ENCODE measurements around the gene SNX3.

SNX3 gene

DNA sequence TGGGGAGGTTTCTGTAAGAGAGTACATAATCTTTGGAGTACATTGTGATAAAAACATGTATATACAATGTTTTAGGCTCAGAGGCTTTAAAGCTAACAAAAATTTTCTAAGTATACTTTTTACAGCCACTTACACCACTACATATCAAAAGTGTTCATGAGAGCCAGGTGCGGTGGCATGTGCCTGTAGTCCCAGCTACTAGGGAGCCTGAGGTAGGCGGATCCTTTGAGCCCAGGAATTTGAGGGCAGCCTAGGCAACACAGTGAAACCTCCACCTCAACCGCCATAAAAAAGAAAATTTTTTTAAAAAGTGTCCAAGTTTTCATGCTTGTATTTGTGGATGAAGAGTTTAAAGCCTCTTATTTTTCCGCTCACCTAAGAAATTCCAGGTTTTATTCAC is 22.5 kb downstream of the SNX3 start:
- TF ChIP-seq, protein P1, sequence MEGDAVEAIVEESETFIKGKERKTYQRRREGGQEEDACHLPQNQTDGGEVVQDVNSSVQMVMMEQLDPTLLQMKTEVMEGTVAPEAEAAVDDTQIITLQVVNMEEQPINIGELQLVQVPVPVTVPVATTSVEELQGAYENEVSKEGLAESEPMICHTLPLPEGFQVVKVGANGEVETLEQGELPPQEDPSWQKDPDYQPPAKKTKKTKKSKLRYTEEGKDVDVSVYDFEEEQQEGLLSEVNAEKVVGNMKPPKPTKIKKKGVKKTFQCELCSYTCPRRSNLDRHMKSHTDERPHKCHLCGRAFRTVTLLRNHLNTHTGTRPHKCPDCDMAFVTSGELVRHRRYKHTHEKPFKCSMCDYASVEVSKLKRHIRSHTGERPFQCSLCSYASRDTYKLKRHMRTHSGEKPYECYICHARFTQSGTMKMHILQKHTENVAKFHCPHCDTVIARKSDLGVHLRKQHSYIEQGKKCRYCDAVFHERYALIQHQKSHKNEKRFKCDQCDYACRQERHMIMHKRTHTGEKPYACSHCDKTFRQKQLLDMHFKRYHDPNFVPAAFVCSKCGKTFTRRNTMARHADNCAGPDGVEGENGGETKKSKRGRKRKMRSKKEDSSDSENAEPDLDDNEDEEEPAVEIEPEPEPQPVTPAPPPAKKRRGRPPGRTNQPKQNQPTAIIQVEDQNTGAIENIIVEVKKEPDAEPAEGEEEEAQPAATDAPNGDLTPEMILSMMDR (IDR thresholded peaks at IDR 0.05): no peak

DNA sequence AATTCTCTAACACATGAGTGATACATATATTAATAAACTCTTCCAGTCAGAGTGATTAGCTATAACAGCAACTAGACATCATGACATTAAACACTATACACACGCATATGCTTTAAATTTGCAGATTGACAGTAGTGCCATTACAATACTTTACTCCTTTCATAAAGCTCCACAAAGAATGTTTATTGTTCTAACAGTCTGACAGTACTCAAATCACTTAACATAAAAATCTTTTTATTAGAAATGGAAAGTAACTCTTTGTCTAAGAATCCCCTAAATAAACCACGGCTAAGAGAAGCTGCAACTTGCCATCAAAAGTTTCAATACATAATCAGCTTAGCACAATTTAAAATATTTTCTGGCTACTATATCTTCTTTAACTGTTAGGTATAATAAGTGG is 24.0 kb downstream of the SNX3 start:
- TF ChIP-seq, protein P1 (IDR thresholded peaks at IDR 0.05): no peak

DNA sequence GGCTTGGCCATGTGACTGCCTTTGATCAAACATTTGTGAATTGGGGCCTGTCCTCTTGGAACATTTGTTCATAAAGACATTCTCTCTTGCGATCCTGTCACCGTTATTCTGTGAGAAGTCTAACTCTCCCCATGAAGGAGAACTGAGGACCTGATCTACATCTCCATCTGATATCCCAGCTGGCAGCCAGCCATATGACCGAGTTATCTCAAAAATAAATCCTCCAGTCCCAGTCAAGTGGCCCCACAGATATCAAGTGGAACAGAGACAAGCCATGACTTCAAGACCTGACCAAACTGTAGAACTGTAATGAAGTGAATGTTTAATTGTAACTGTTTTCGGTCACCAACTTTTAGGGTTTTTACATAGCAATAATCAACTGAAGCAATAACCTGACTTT is 25.7 kb downstream of the SNX3 start:
- TF ChIP-seq, protein P1 (IDR thresholded peaks at IDR 0.05): no peak

DNA sequence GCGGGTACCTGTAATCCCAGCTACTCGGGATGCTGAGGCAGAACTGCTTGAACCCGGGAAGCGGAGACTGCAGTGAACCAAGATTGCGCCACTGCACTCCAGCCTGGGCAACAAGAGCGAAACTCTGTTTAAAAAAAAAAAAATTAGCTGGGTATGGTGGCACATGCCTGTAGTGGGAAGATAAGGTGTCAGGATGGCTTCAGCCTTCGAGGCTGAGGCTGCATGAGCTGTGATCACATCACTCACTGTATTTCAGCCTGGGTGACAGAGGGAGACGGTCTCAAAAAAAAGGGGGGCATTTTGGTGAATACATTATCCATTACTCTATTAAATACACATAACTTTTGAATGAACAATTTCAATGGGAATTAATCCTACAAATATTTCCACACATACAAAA is 32.4 kb downstream of the SNX3 start:
- TF ChIP-seq, protein P1 (IDR thresholded peaks at IDR 0.05): no peak

DNA sequence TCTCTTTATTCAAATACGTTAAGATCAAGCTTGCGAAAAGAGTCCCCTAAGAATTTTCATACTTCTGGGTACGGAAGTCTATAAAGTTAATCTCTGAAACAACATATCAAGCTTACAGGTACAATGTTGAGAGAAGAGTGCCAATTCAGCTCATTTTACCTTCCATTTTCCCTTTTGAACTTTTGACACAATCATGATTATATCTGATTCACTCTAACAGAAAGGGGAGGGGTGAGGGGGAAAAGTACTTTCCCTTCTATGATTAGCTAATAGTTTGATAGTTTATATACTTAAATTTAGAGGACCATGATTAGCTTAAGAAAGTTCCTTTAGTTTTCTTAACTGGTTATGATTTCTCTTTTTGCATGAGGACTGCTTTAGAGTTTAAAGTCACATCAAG is 33.5 kb downstream of the SNX3 start:
- TF ChIP-seq, protein P1 (IDR thresholded peaks at IDR 0.05): no peak

DNA sequence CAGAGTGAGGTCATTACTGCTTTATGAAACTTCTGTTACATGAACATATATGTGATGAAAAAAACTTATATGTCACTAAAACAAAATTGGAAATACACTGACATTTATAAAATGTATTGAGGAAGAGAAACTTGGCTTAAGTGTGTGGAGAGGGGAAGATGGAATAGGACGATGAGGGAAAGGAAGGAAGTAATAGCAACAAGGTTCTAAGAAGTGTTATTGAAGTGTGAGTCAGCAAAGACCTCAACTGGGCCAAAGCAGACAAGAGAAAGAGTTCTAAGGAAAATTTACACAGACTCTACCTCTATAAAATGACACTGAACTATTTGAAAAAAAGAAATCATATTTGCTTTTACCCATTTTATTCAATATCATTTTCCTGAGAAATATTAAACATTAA is 38.3 kb downstream of the SNX3 start:
- TF ChIP-seq, protein P1 (IDR thresholded peaks at IDR 0.05): no peak

DNA sequence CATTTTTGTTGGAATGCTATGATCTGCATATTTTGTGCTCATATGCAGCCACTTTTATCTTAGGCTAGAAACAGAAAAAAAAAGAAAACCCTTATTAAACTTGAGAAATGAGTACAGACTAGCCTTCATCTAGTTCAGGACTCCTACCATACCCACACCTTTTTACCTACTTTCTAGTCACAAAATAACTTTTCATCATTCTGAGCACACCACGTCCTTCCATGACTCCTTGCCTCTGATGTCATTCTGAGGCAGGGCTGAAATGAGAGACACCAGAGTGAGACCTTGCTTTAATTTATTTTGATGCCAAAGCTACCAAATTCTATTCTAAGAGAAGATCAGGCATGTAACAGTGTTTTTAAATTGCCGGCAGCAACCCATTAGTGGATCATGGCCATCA is 38.8 kb downstream of the SNX3 start:
- TF ChIP-seq, protein P1 (IDR thresholded peaks at IDR 0.05): no peak

DNA sequence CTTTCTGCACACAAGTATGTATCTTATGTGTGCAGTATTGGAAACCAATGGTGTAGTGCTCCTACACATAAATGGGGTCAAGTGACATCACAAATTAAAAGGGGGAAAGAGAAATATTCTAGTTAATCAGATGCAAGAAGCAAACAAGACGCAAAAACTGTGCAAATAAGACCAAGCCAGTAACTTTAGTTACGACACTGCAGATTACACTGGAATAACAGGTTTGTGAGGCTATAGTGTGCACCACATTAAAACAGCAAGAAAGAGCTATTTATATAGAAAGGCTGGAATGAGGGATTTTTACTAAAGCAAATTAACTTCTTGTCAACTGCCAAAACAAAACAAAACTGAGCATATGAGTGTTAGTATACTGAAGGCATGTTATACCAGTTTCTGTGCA is 49.2 kb downstream of the SNX3 start:
- TF ChIP-seq, protein P1 (IDR thresholded peaks at IDR 0.05): no peak

All from LNCAP (cell line).